GM12891 (cell line): ENCODE results near the gene MTFR1L.

ENCODE experiments used
- PAX5 ChIP-seq: IDR thresholded peaks from 2 replicates; pipeline ENCODE4 v1.6.1; 2011; ENCODE audit warnings: low read length, moderate library complexity, mild to moderate bottlenecking; ENCODE audit not compliant: insufficient read depth, severe bottlenecking
- POLR2A ChIP-seq: IDR thresholded peaks from 2 replicates; pipeline ENCODE4 v1.6.1; 2011; ENCODE audit warnings: low read depth, low read length, control low read depth
- TAF1 ChIP-seq: IDR thresholded peaks from 2 replicates; pipeline ENCODE4 v1.6.1; 2011; ENCODE audit warnings: low read depth, low read length, control low read depth

GRCh38 chr1:25820247-25821111 is 725 bp downstream of the MTFR1L start:
- peak; percentile 74 for TF ChIP-seq TAF1
- TF ChIP-seq PAX5 = no peak
- peak; percentile 79 for TF ChIP-seq POLR2A
